GM18507 (cell line): ENCODE data around the gene MON2.

Experiments used
- DNase-seq: peaks from one replicate; pipeline ENCODE4 v3.0.0; 2011; ENCODE audit warnings: low read depth; ENCODE audit not compliant: insufficient read length; ENCODE audit errors: extremely low spot score
- FAIRE-seq: peaks from 2 replicates; lab custom pipeline; 2011; peaks lifted over from hg19 to GRCh38; lab: Jason Lieb, UNC

Gene MON2

GRCh38 chr12:62640910-62641448 is 174.4 kb downstream of the MON2 start:
- DNase-seq (peak; percentile 30), FAIRE-seq (no peak)

- FAIRE-seq, result no peak
- DNase-seq, result no peak
Observed at GRCh38 chr12:62642486-62642885, 175.9 kb downstream of the MON2 start.

- FAIRE-seq (no peak), DNase-seq (no peak)
Observed at GRCh38 chr12:62643486-62643885, 176.9 kb downstream of the MON2 start.

GRCh38 chr12:62646566-62646965 is 179.9 kb downstream of the MON2 start:
- DNase-seq, result no peak
- FAIRE-seq, result no peak

GRCh38 chr12:62647586-62647985 is 181.0 kb downstream of the MON2 start:
- DNase-seq (no peak), FAIRE-seq (no peak)

- no peak for FAIRE-seq
- DNase-seq, result no peak
Observed at GRCh38 chr12:62649412-62650138, 182.9 kb downstream of the MON2 start.
